ENCODE results near the gene ANKK1.

- TF ChIP-seq CTCF (IDR thresholded peaks at IDR 0.05; ENCODE audit: poor library complexity) (no peak), EZH2 (IDR thresholded peaks at IDR 0.05; ENCODE audit: borderline replicate concordance) (no peak)
Measured at GRCh38 chr11:113426686-113427085, 39.1 kb downstream of the ANKK1 start.

Measured in hepatocyte (in vitro differentiated cells).